GM12872 (cell line): ENCODE measurements around the gene STIP1.

Experiments
- TF ChIP-seq, protein P1 (sequence below): IDR thresholded peaks from 3 replicates; pipeline ENCODE4 v1.5.1; 2011; ENCODE audit warnings: low read depth, mild to moderate bottlenecking, low read length, moderate library complexity; ENCODE audit not compliant: insufficient read depth

The STIP1 gene

DNA sequence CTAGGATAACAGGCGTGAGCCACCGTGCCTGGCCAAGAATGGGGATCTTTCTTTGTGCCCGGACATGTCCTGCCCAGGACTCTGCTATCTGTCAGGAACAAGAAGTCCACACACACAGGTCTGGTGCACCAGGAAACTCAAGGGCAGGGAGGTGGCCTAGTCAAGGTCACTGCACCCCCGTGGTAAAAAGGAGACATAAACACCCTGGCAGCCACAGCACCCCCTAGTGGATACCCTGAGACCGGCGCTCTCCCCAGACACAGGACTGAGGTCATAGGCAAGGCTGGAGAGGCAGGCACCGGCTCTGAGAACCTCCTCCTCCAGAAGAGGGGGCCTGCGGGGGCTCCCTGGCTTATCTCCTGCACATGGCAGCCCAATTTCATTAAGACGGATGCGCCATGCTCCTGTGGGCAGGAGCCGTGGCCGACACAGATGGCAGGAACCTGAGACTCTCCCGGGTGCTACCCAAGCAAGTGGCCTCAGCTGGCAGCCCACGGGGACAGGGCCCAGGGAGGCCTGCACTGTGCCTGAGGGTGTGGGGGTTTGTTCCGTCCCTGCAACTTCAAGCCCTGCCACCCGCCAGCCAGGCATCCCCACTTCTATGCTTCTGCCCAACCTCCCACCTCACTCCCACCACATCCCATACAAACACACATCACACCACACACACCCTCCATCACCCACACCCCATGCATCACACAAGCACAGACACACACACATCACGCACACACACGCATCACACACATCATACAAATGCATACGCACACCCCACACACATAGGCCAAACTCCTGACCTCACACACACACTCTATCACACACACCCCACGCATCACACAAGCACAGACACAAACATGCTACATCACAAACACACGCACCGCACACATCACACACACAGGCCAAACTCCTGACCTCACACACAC is 39.7 kb upstream of the STIP1 start:
- TF ChIP-seq, protein P1, sequence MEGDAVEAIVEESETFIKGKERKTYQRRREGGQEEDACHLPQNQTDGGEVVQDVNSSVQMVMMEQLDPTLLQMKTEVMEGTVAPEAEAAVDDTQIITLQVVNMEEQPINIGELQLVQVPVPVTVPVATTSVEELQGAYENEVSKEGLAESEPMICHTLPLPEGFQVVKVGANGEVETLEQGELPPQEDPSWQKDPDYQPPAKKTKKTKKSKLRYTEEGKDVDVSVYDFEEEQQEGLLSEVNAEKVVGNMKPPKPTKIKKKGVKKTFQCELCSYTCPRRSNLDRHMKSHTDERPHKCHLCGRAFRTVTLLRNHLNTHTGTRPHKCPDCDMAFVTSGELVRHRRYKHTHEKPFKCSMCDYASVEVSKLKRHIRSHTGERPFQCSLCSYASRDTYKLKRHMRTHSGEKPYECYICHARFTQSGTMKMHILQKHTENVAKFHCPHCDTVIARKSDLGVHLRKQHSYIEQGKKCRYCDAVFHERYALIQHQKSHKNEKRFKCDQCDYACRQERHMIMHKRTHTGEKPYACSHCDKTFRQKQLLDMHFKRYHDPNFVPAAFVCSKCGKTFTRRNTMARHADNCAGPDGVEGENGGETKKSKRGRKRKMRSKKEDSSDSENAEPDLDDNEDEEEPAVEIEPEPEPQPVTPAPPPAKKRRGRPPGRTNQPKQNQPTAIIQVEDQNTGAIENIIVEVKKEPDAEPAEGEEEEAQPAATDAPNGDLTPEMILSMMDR: peak; percentile 89

DNA sequence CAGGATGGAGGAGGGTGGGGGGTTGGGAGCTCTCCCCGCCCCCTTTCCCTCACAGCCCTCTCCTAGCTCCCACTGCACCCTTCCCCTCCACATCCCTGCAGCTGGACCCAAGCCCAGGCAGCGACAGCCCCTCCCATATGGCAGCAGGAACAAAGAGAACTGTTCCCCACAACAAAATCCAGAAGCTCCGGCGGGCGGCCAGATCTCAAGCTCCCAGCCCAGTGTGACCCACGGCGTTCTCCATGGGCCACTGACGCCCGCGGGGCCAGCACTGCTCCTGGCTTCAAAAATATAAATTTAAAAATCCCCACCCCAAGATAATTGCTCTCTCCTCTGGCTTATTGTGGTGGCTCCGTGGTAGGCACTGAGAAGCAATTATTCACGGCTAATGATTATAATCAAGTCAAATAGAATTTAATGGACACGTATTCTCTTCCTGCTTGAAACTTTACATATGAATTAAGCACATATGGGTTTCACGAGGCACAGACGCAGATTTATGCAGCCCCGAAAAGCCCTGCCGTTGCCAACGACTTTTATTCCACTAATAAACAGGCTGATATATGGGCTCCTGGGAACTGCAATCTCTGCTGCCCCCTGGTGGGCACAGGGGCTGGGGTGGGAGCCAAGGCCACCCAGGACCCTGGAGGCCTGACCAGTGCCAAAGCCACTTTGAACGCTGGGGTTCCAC is 37.6 kb upstream of the STIP1 start:
- TF ChIP-seq, protein P1: peak; percentile 93

DNA sequence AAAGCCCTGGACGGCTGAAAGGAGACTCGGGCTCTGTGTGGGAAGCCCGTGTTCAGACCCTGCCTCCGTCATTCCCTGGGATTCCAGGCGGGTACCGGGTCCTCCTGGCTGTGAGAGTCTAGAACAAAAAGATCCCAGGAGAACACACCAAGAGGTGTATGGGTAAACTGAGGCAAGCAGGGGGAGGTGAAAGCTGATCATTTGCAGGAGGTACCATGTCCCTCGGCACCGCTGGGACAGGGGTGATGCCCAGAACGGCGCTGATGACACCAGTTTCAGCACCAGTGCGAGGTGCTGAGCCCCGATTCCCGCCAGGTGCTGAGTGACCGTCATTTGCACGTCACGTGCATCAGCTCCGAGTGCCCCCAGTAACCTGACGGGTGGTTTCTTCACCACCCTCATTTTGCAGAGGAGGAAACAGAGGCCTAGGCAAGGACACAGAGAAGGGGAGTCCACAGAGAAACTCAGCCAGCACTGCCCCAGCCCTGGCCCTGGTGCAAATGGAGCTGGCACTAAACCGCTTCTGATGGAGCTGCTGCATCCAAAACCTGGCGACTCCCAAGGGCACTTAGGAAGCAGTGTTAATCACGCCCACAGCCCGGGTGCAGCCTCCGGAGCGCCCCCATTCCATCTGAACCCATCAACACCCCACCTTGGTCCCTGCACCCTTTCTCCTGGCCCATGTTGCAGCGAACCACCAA is 36.9 kb upstream of the STIP1 start:
- TF ChIP-seq, protein P1: no peak

DNA sequence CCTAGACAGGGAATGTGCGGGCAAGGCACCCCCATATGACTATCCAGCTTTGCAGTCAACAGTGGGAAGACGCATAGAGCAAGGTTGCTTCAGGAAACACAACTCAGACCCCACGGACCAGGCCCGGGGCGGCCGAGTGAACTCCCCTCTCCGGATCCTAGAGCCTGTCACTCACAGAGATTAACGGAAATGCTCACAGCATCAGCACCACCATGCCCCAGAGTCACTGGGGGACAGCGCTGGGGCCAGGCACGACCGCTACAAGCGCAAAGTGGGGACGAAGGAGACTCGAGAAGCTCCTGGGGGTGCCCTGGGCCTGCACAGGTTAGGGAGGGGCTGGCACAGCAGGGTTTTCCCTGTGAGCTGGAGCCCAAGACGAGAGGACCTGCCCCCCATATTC is 35.9 kb upstream of the STIP1 start:
- TF ChIP-seq, protein P1: no peak

DNA sequence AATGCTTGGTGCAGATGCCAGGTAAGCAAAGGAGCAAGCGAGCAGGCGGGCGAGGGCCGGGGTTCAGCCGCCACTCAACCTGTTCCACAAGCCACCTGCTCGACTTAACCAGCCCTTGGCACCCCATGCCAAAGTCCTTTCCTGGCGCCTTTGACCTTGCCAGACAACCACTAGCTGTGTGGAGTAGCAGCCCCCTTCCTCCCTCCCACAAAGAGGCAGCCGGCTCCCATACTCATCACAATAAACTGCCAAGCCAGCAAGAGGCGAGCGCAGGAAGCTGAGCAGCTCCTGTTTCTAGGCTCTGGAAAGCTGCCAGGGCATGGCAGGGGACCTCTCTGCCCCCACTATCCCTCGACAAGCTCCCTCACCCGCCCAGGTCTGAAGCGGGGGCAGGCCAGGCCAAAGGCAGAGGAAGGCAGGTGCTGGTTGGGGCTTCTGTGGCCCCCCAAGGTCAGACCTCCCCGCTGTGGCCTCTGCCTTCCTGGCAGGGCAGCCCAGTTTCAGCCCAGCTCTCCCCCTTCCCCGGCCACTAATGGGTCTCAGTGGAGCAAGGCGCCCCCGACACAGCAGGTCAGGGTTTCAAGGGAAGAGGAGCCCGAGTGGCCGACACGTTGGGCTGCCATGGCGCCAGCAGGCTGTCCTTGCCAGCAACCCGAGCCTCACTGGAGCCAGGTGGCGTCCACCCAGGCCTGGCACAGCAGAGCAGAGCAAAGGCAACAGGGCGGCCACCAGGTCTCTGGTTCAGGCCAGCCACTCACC is 35.3 kb upstream of the STIP1 start:
- TF ChIP-seq, protein P1: no peak

DNA sequence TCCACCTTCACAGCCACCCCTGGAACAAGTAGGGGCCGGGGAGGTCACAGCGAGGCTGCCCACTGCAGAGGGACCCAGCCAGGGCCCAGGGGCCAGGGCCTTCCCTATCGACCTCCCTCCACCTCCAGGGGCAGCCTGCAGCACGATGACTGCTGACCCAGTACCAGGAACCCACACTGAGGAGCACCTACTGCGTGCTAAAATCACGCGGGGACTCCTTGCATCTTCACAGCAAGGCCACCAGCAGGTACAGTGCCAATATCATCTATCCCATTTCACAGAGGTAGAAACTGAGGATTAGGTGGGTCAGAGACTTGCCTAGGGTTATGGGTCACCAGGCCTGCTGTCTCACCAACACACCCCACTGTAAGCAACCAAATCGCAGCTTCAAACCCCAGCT is 34.6 kb upstream of the STIP1 start:
- TF ChIP-seq, protein P1: no peak
